H1 (cell line): ENCODE data around the gene WDR77. TPM values are rescaled to one million over a fixed set of nuclear protein-coding genes. Genes with fewer than 3 reads are reported as not detected.

Experiments
- CTCF ChIA-PET: fragments of 300-600 bp; sonication (Branson Sonifier 250); formaldehyde crosslinking; loops from one replicate; lab custom pipeline; 2021; ENCODE audit not compliant: partially characterized antibody; lab: Charles Lee
- POLR2A ChIA-PET: fragments of 300-600 bp; sonication (Branson Sonifier 250); formaldehyde crosslinking; loops from one replicate; lab custom pipeline; 2021; ENCODE audit warnings: inconsistent platforms; ENCODE audit not compliant: partially characterized antibody; lab: Charles Lee
- DNase-seq, 2 experiments: peaks; one replicate each; pipeline versions ENCODE4 v3.0.0 to v3.0.0-alpha.2; 2010 to 2022; ENCODE audit warnings: low spot score in 2 of 2, low read depth in 1 of 2, mixed read lengths in 1 of 2
- FAIRE-seq: peaks from 2 replicates; lab custom pipeline; 2011; peaks lifted over from hg19 to GRCh38; lab: Jason Lieb, UNC
- H2AFZ ChIP-seq: 2 replicates; pipeline ENCODE4 v1.8.1; 2012; ENCODE audit warnings: low read length, inconsistent platforms
- H2AK5ac ChIP-seq: 2 replicates; pipeline ENCODE4 v1.6.1; 2013; ENCODE audit warnings: low read depth, low read length
- H2BK120ac ChIP-seq: replicated peaks from 2 replicates; pipeline ENCODE3; 2013; ENCODE audit warnings: low read depth, low read length, inconsistent platforms
- H2BK12ac ChIP-seq: 2 replicates; pipeline ENCODE4 v1.6.1; 2013; ENCODE audit warnings: low read depth, low read length
- H2BK15ac ChIP-seq: 2 replicates; pipeline ENCODE4 v1.6.1; 2013; ENCODE audit warnings: low read length
- H2BK20ac ChIP-seq: 2 replicates; pipeline ENCODE4 v1.6.1; 2013; ENCODE audit warnings: low read length
- H2BK5ac ChIP-seq: 2 replicates; pipeline ENCODE4 v1.6.1; 2013; ENCODE audit warnings: low read depth, low read length
- H3K14ac ChIP-seq: 2 replicates; pipeline ENCODE4 v1.6.1; 2013; ENCODE audit warnings: inconsistent platforms; ENCODE audit not compliant: insufficient read length
- H3K18ac ChIP-seq: 2 replicates; pipeline ENCODE4 v1.6.1; 2013; ENCODE audit warnings: low read length; ENCODE audit errors: extremely low read depth
- H3K23ac ChIP-seq: 2 replicates; pipeline ENCODE4 v1.6.1; 2013; ENCODE audit warnings: inconsistent platforms; ENCODE audit not compliant: insufficient read length
- H3K23me2 ChIP-seq: 2 replicates; pipeline ENCODE4 v1.6.1; 2013; ENCODE audit warnings: low read depth, low read length
- H3K27ac ChIP-seq: 2 replicates; pipeline ENCODE4 v1.6.1; 2011; ENCODE audit warnings: low read depth, low read length, inconsistent platforms
- H3K27me3 ChIP-seq, 4 experiments: replicated peaks in 1 of 4; 1 replicate in 1 of 4; 2 replicates in 3 of 4; pipeline versions ENCODE4 v1.6.1 to v1.8.1; 2011 to 2013; ENCODE audit warnings: low read length in 3 of 4, mild to moderate bottlenecking in 3 of 4, inconsistent platforms in 2 of 4, mixed read lengths in 2 of 4, moderate library complexity in 1 of 4; ENCODE audit not compliant: control insufficient read depth in 3 of 4, insufficient read depth in 3 of 4; ENCODE audit errors: extremely low read depth in 1 of 4
- H3K36me3 ChIP-seq, 4 experiments: 2 replicates each; pipeline versions ENCODE4 v1.6.1 to v1.8.1; 2011 to 2013; ENCODE audit warnings: mild to moderate bottlenecking in 4 of 4, low read length in 3 of 4, moderate library complexity in 2 of 4, control low read depth in 1 of 4, inconsistent platforms in 1 of 4; ENCODE audit not compliant: insufficient read depth in 4 of 4, control insufficient read depth in 2 of 4
- H3K4ac ChIP-seq: replicated peaks from 2 replicates; pipeline ENCODE3; 2013; ENCODE audit warnings: low read length, low read depth, mixed read lengths, inconsistent platforms; ENCODE audit not compliant: insufficient read length
- H3K4me1 ChIP-seq, 4 experiments: replicated peaks in 1 of 4; 1 replicate in 1 of 4; 2 replicates in 3 of 4; pipeline versions ENCODE4 v1.6.1 to v1.8.1; 2011 to 2013; ENCODE audit warnings: low read length in 3 of 4, inconsistent platforms in 2 of 4, mixed read lengths in 1 of 4; ENCODE audit not compliant: insufficient read depth in 4 of 4, control insufficient read depth in 3 of 4
- H3K4me2 ChIP-seq, 2 experiments: 2 replicates each; pipeline versions ENCODE4 v1.6.1 to v1.8.1; 2011 to 2013; ENCODE audit warnings: low read depth in 2 of 2, low read length in 2 of 2, control low read depth in 1 of 2, inconsistent platforms in 1 of 2, mild to moderate bottlenecking in 1 of 2; ENCODE audit not compliant: insufficient read depth in 1 of 2
- H3K4me3 ChIP-seq, 4 experiments: fragments of 200-600, 300-600 bp in 1 of 4; sonication (generic), shearing (Covaris generic), sonication (Bioruptor Twin) in 1 of 4; 2 replicates each; pipeline versions ENCODE4 v1.5.1 to v1.8.1; 2011 to 2016; ENCODE audit warnings: low read length in 4 of 4, low read depth in 3 of 4, control low read depth in 2 of 4, inconsistent platforms in 2 of 4, mild to moderate bottlenecking in 2 of 4, mixed read lengths in 1 of 4, moderate library complexity in 1 of 4; ENCODE audit not compliant: insufficient read depth in 2 of 4; ENCODE audit errors: extremely low read depth in 1 of 4
- H3K56ac ChIP-seq: replicated peaks from 2 replicates; pipeline ENCODE3; 2013; ENCODE audit warnings: low read depth, mild to moderate bottlenecking, mixed read lengths, low read length, inconsistent platforms; ENCODE audit not compliant: insufficient read length
- H3K79me1 ChIP-seq: 2 replicates; pipeline ENCODE4 v1.6.1; 2013; ENCODE audit warnings: low read depth, low read length, control low read depth
- H3K79me2 ChIP-seq, 2 experiments: 2 replicates each; pipeline versions ENCODE4 v1.6.1 to v1.8.1; 2012 to 2013; ENCODE audit warnings: low read length in 2 of 2, mild to moderate bottlenecking in 2 of 2, inconsistent platforms in 1 of 2; ENCODE audit not compliant: insufficient read depth in 2 of 2, control insufficient read depth in 1 of 2
- H3K9ac ChIP-seq, 4 experiments: replicated peaks in 1 of 4; 1 replicate in 1 of 4; 2 replicates in 3 of 4; pipeline versions ENCODE4 v1.6.1 to v1.8.1; 2011 to 2013; ENCODE audit warnings: low read depth in 3 of 4, low read length in 3 of 4, control low read depth in 2 of 4, mild to moderate bottlenecking in 2 of 4, moderate library complexity in 2 of 4, inconsistent platforms in 1 of 4; ENCODE audit errors: extremely low read depth in 1 of 4
- H3K9me3 ChIP-seq, 2 experiments: 2 replicates each; pipeline versions ENCODE4 v1.6.1 to v1.8.1; 2012 to 2013; ENCODE audit warnings: mild to moderate bottlenecking in 2 of 2, moderate library complexity in 2 of 2, control low read depth in 1 of 2, inconsistent platforms in 1 of 2, low read depth in 1 of 2, low read length in 1 of 2, mixed read lengths in 1 of 2; ENCODE audit not compliant: insufficient read depth in 2 of 2
- H4K20me1 ChIP-seq, 2 experiments: replicated peaks in 1 of 2; 2 replicates each; pipeline versions ENCODE3 to v1.8.1; 2011 to 2013; ENCODE audit warnings: inconsistent platforms in 2 of 2, low read length in 2 of 2, mild to moderate bottlenecking in 1 of 2; ENCODE audit not compliant: insufficient read depth in 2 of 2, control insufficient read depth in 1 of 2
- H4K5ac ChIP-seq: 2 replicates; pipeline ENCODE4 v1.6.1; 2013; ENCODE audit warnings: low read length, low read depth, mixed read lengths, inconsistent platforms; ENCODE audit not compliant: insufficient read length
- H4K8ac ChIP-seq: 2 replicates; pipeline ENCODE4 v1.8.0; 2013; ENCODE audit warnings: mild to moderate bottlenecking, moderate library complexity, low read length, inconsistent platforms; ENCODE audit not compliant: insufficient read depth; ENCODE audit errors: extremely low read depth
- H4K91ac ChIP-seq: replicated peaks from 2 replicates; pipeline ENCODE3; 2013; ENCODE audit warnings: low read length, mixed read lengths, inconsistent platforms; ENCODE audit not compliant: insufficient read length
- CBX8 ChIP-seq: fragments of 300-800, 300-1000 bp; sonication (generic); IDR thresholded peaks from 2 replicates; pipeline ENCODE4 v1.7.1; 2016; ENCODE audit warnings: low read depth, low read length, borderline replicate concordance
- HDAC2 ChIP-seq, 2 experiments: fragments of 300-600 bp in 1 of 2; sonication (generic) in 1 of 2; IDR thresholded peaks; 2 replicates each; pipeline ENCODE4 v1.6.1; 2011 to 2012; ENCODE audit warnings: low read depth in 2 of 2, low read length in 2 of 2, mild to moderate bottlenecking in 2 of 2, moderate library complexity in 2 of 2, borderline replicate concordance in 1 of 2, inconsistent platforms in 1 of 2
- POLR2AphosphoS5 ChIP-seq: IDR thresholded peaks from 2 replicates; pipeline ENCODE4 v1.6.1; 2011; ENCODE audit warnings: low read depth, low read length
- WGBS, 2 experiments: shearing (Covaris generic) in 1 of 2; methylation state at CpG; one replicate each; pipeline versions ENCODE4 v1.1.6 to v1.1.7; 2013 to 2015; ENCODE audit warnings: low lambda C conversion rate in 2 of 2, mixed read lengths in 2 of 2, inconsistent platforms in 1 of 2, low coverage in 1 of 2, missing lambda C conversion rate in 1 of 2; ENCODE audit not compliant: insufficient replicate concordance in 2 of 2, insufficient coverage in 1 of 2, insufficient read length in 1 of 2; ENCODE audit errors: extremely low coverage in 1 of 2, missing lambda C conversion rate in 1 of 2; 5-methylcytosine and 5-hydroxymethylcytosine counted together
- long read RNA-seq, 2 experiments: library from RNA in 1 of 2; library from capped mRNA in 1 of 2; stranded (forward); transcript quantifications; one replicate each; pipeline ENCODE4 v2.0.0, GENCODE V29; 2021; ENCODE audit warnings: inconsistent platforms in 1 of 2
- polyA minus RNA-seq, 3 experiments: library from RNA; depleted of rRNA, polyadenylated mRNA; stranded (reverse); fragments of >200 nt; gene quantifications; 1 replicate in 2 of 3; 2 replicates in 1 of 3; pipeline ENCODE4 v1.2.3, GENCODE V29; 2011
- polyA plus RNA-seq, 7 experiments: library from polyadenylated mRNA; depleted of rRNA in 3 of 7; stranded (reverse) in 5 of 7; unstranded in 2 of 7; fragments of >200 nt in 5 of 7; fragments of 200-250 nt in 2 of 7; gene quantifications; 1 replicate in 5 of 7; 2 replicates in 1 of 7; 4 replicates in 1 of 7; pipeline versions ENCODE4 v1.2.1 to v1.2.3, GENCODE V29; 2011 to 2013; ENCODE audit warnings: missing spikeins in 2 of 7, mixed read lengths in 2 of 7
- total RNA-seq: library from RNA; stranded (reverse); fragmentation: NEBNext Ultra II Directional; extraction: Animal tissue kit (Norgen Biotek cat#: 25700); gene quantifications from 2 replicates; pipeline ENCODE4 v1.2.1, GENCODE V29; 2021
- TF ChIP-seq, protein P1 (sequence below), 3 experiments: IDR thresholded peaks; 1 replicate in 2 of 3; 2 replicates in 1 of 3; pipeline versions ENCODE4 v1.5.1 to v1.6.1; 2011; ENCODE audit warnings: low read length in 3 of 3, mild to moderate bottlenecking in 3 of 3, inconsistent platforms in 2 of 3, low read depth in 1 of 3, moderate library complexity in 1 of 3; ENCODE audit not compliant: insufficient read depth in 1 of 3; ENCODE audit errors: control extremely low read depth in 1 of 3

WDR77 gene
- total RNA-seq (61.6 and 66.0 TPM in 2 replicates), polyA plus RNA-seq (2011; rRNA removed) (139 and 156 TPM in 2 replicates), polyA minus RNA-seq (2011; rRNA and poly(A)+ RNA removed) (257 and 268 TPM in 2 replicates)
- polyA plus RNA-seq (2011; cell fraction: cytosol; rRNA removed), result 153 TPM
- polyA plus RNA-seq (2011; cell fraction: nucleus; rRNA removed), result 233 TPM
- 65.0 to 85.9 TPM (median 77.1 TPM) in 4 replicates for polyA plus RNA-seq (2012, experiment 1 of 2)
- polyA plus RNA-seq (2012, experiment 2 of 2), result 86.7 TPM
- 40.2 TPM for polyA plus RNA-seq (2013, experiment 1 of 2)
- 41.4 TPM for polyA plus RNA-seq (2013, experiment 2 of 2)
- 50.4 TPM for polyA minus RNA-seq (2011; cell fraction: cytosol; rRNA and poly(A)+ RNA removed)
- polyA minus RNA-seq (2011; cell fraction: nucleus; rRNA and poly(A)+ RNA removed), result 83.0 TPM
- long read RNA-seq, experiment 1, transcript WDR77-201 (10 exons, 2,576 nt), result major isoform, 52 of 115 reads
- long read RNA-seq, experiment 1, partial matches to known transcripts, result 23 of 115 reads
- long read RNA-seq, experiment 1, other reads (novel, unspliced or antisense), result 39 of 115 reads
- long read RNA-seq, experiment 2, transcript WDR77-201 (10 exons, 2,576 nt), result major isoform, 98 of 132 reads
- long read RNA-seq, experiment 2, partial matches to known transcripts, result 3 of 132 reads
- long read RNA-seq, experiment 2, other reads (novel, unspliced or antisense), result 31 of 132 reads

DNA sequence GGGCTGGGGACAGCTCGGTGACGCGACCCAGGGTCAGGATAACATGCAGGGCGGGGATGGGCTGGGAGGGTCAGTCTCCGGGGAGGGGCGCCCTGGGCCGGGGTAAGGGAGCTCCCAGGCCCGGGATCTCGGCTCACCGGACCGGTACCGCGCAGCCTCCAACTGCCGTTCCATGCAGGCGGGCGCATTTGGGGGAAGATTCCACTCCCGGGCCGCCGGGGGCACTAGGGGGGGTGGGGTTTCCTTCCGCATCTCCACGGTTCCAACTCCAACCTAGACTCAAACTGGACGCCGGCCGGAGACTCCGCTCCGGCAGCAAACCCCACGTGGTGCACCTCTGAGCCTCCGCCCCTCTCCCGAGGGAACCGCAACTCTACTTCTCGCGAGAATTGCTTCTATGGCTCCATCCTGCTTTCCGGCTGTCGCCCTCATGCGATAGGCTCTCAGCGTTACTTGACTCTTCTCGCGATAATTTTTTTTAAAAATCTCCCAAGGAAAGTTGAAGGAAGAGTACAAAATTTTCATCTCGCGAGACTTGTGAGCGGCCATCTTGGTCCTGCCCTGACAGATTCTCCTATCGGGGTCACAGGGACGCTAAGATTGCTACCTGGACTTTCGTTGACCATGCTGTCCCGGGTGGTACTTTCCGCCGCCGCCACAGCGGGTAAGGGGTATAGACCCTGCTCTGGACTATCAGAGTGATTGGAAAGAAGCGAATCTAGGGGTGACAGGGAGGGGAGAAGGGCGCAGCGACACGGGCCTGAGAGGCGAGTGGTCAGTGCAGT lies at the start of gene WDR77, which contains the start of gene ATP5PB:
Gene WDR77 (minus strand): TSS at position 339 of the 785 bp plus-strand sequence. CDS start 87 bp downstream, at position 252.
Gene ATP5PB (plus strand): TSS at position 547 of the 785 bp plus-strand sequence. CDS start 78 bp downstream, at position 625.
- Histone ChIP-seq H4K91ac (peak within 1 kb of the TSS; percentile 78), H3K18ac (peak within 1 kb of the TSS; percentile 87; the same call in 1 of the 2 replicates), H3K4me2 (peak within 1 kb of the TSS; percentile 83 to 95), H3K9ac (peak within 1 kb of the TSS; percentile 90 to 96 (median 94)), H2BK20ac (no peak within 1 kb of the TSS), H2AFZ (peak within 1 kb of the TSS; percentile 95), H2AK5ac (peak within 1 kb of the TSS; percentile 18; the same call in 1 of the 2 replicates), H3K4me3 (peak within 1 kb of the TSS; percentile 86 to 100 (median 99)), H3K27me3 (no peaks in the 10 kb centered on the region), H4K8ac (peak within 1 kb of the TSS; percentile 95), H3K23ac (no peak within 1 kb of the TSS), H2BK120ac (no peak within 1 kb of the TSS), H2BK12ac (no peak within 1 kb of the TSS), H3K79me1 (peaks cover 4% of the 10 kb centered on the region; the same call in 1 of the 2 replicates), H3K27ac (peak within 1 kb of the TSS; percentile 85), H2BK15ac (no peak within 1 kb of the TSS), H3K79me2 (peaks cover 5 to 69% of the 10 kb centered on the region in 2 experiments), H3K23me2 (peaks cover 3% of the 10 kb centered on the region), H3K14ac (no peak within 1 kb of the TSS), H3K4me1 (peaks cover 0 to 2% (median 1%) of the 10 kb centered on the region in 4 experiments; a peak in 3 of 7 replicates), H3K4ac (no peak within 1 kb of the TSS), H3K36me3 (peaks cover 9 to 33% (median 11%) of the 10 kb centered on the region in 4 experiments), H3K56ac (peak within 1 kb of the TSS; percentile 77), H4K5ac (peak within 1 kb of the TSS; percentile 88), H4K20me1 (peaks cover 2 to 5% of the 10 kb centered on the region in 2 experiments), H2BK5ac (peak within 1 kb of the TSS; percentile 89), H3K9me3 (no peaks in the 10 kb centered on the region)
- ChIA-PET POLR2A (interaction anchor here (0.7 to 3.7 kb wide), 9 partner anchors 9 to 310 kb away, joined by 3 to 36 read pairs (median 4); partner anchors contain the start of genes CEPT1 and DRAM2), CTCF (interaction anchor here (0.8 to 1.2 kb wide), 3 partner anchors 9 to 220 kb away, joined by 3 to 4 read pairs (median 3); no protein-coding TSS in a partner anchor)
- 3% methylated on average over 43 of the region's 54 CpGs; no CpG with 5 or more reads in 1 of the 2 experiments for WGBS, 2 experiments
- DNase-seq (peak; percentile 83 to 94), FAIRE-seq (peak; percentile 83)
- TF ChIP-seq POLR2AphosphoS5, result peak; percentile 28
- no peak for TF ChIP-seq CBX8
- TF ChIP-seq, protein P1, sequence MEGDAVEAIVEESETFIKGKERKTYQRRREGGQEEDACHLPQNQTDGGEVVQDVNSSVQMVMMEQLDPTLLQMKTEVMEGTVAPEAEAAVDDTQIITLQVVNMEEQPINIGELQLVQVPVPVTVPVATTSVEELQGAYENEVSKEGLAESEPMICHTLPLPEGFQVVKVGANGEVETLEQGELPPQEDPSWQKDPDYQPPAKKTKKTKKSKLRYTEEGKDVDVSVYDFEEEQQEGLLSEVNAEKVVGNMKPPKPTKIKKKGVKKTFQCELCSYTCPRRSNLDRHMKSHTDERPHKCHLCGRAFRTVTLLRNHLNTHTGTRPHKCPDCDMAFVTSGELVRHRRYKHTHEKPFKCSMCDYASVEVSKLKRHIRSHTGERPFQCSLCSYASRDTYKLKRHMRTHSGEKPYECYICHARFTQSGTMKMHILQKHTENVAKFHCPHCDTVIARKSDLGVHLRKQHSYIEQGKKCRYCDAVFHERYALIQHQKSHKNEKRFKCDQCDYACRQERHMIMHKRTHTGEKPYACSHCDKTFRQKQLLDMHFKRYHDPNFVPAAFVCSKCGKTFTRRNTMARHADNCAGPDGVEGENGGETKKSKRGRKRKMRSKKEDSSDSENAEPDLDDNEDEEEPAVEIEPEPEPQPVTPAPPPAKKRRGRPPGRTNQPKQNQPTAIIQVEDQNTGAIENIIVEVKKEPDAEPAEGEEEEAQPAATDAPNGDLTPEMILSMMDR (IDR thresholded peaks at IDR 0.05; ENCODE audit: control extremely low read depth in 1 of 3, insufficient read depth in 1 of 3, low read depth in 1 of 3, low read length in 3 of 3), result no peak
- peak; percentile 4 to 12; a peak in 1 of 4 replicates for TF ChIP-seq HDAC2 (IDR thresholded peaks at IDR 0.05; ENCODE audit: borderline replicate concordance in 1 of 2, low read depth in 2 of 2, low read length in 2 of 2)
